ENCODE measurements around the gene PILRB. TPM values are rescaled to one million over a fixed set of nuclear protein-coding genes. Genes with fewer than 3 reads are reported as not detected.
A peak's percentile ranks its signal among the peaks of the same experiment; 100 is the strongest.

PILRB gene
- total RNA-seq, 6 experiments from 2014 or later: 12.0 to 36.2 (median 22.7) TPM

- no peak for ATAC-seq
- no peak for DNase-seq
- intact Hi-C loops (cut with DNase I): no loop called here
- no peaks in the 10 kb centered on the region for H3K4me1 ChIP-seq
- no peak for TF ChIP-seq POLR2A (IDR thresholded peaks at IDR 0.05)
- TF ChIP-seq, protein P1, sequence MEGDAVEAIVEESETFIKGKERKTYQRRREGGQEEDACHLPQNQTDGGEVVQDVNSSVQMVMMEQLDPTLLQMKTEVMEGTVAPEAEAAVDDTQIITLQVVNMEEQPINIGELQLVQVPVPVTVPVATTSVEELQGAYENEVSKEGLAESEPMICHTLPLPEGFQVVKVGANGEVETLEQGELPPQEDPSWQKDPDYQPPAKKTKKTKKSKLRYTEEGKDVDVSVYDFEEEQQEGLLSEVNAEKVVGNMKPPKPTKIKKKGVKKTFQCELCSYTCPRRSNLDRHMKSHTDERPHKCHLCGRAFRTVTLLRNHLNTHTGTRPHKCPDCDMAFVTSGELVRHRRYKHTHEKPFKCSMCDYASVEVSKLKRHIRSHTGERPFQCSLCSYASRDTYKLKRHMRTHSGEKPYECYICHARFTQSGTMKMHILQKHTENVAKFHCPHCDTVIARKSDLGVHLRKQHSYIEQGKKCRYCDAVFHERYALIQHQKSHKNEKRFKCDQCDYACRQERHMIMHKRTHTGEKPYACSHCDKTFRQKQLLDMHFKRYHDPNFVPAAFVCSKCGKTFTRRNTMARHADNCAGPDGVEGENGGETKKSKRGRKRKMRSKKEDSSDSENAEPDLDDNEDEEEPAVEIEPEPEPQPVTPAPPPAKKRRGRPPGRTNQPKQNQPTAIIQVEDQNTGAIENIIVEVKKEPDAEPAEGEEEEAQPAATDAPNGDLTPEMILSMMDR (IDR thresholded peaks at IDR 0.05): no peak
- no peaks in the 10 kb centered on the region for H3K27me3 ChIP-seq
- H3K36me3 ChIP-seq: no peaks in the 10 kb centered on the region
- H3K9me3 ChIP-seq: no peaks in the 10 kb centered on the region
- WGBS (ENCODE audit: insufficient coverage, low coverage, low lambda C conversion rate, missing lambda C conversion rate): 68% methylated on average over 4 of the region's 4 CpGs
- H3K4me3 ChIP-seq: no peak overlapping the region
- H3K27ac ChIP-seq: no peak overlapping the region
These were observed 35.5 kb downstream of the PILRB start for GRCh38 chr7:100393233-100393905.

GRCh38 chr7:100394077-100394476 lies 36.2 kb downstream of the PILRB start:
- DNase-seq (no peak), ATAC-seq (no peak)
- Histone ChIP-seq H3K36me3 (no peaks in the 10 kb centered on the region), H3K27ac (no peak overlapping the region), H3K4me1 (no peaks in the 10 kb centered on the region), H3K9me3 (no peaks in the 10 kb centered on the region), H3K27me3 (no peaks in the 10 kb centered on the region), H3K4me3 (no peak overlapping the region)
- 82% methylated on average over 2 of the region's 2 CpGs for WGBS (ENCODE audit: insufficient coverage, low coverage, low lambda C conversion rate, missing lambda C conversion rate)
- intact Hi-C loops (cut with DNase I): no loop called here
- TF ChIP-seq, protein P1 (IDR thresholded peaks at IDR 0.05): no peak
- no peak for TF ChIP-seq POLR2A (IDR thresholded peaks at IDR 0.05)

DNA sequence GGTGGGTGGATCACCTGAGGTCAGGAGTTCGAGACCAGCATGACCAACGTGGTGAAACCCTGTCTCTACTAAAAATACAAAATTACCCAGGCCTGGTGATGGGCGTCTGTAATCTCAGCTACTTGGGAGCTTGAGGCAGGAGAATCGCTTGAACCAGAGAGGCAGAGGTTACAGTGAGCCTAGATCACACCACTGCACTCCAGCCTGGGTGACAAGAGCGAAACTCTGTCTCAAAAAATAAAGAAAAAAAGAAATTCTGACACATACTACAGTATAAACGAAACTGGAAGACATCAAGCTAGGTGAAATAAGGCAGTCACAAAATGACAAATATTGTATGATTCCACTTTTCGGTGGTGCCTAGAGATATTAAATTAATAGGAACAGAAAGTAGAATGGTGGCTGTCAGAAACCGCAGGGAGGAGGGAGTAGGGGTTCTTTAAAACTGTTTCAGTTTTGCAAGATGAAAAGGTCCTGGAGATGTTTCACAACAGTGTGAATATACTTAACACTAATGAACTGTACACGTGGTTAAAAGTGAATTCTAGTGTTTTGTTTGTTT lies 38.6 kb downstream of the PILRB start:
- TF ChIP-seq, protein P1 (IDR thresholded peaks at IDR 0.05): no peak
- no peak for TF ChIP-seq POLR2A (IDR thresholded peaks at IDR 0.05)

DNA sequence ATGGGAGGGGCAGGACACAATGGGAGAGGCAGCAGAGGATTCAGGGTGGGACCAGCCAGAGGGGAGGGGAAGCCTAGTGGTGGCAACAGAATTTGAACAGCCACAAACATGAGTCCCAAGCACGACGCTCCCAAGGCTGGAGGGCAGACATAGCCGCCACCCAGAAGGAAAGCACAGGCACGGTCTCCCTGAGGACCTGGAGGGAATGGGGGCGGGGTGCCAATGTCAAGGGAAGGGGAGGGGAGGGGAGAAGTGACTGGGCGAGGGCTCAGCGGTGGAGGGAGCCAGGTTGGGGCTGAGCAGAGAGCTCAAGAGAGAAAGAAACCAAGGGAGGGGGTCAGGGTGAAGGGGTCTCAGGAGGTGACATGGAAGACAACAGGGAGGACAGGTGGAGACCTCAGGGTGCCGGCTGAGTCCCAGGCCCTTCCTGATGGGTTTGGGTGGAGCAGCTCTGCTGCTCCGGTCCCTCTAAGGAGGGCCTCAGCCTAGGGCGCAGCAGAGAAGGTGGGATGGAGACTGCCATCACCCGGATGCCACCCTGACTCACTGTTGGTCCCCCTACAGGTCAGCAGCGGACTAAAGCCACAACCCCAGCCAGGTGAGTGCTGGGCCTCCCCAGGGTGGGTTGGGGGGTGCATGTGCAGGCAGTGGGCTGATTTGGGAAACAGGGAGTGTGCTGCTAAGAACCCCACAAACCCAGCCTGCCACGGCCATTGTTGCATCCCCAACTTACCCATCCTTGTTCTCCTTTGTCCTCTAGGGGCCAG lies 39.6 kb downstream of the PILRB start:
- H3K9me3 ChIP-seq: no peaks in the 10 kb centered on the region
- no peak for DNase-seq
- TF ChIP-seq POLR2A (IDR thresholded peaks at IDR 0.05): no peak
- TF ChIP-seq, protein P1 (IDR thresholded peaks at IDR 0.05): no peak
- H3K36me3 ChIP-seq: no peaks in the 10 kb centered on the region
- no peaks in the 10 kb centered on the region for H3K4me1 ChIP-seq
- ATAC-seq: peak in 2 of 4 donors; percentile 17 to 42
- intact Hi-C loops (cut with DNase I): no loop called here
- H3K4me3 ChIP-seq: no peak overlapping the region
- WGBS (ENCODE audit: insufficient coverage, low coverage, low lambda C conversion rate, missing lambda C conversion rate): 55% methylated on average over 8 of the region's 13 CpGs
- H3K27ac ChIP-seq: no peak overlapping the region
- no peaks in the 10 kb centered on the region for H3K27me3 ChIP-seq

More for the DNA sequence above, 38.6 kb downstream of the PILRB start:
- intact Hi-C loops (cut with DNase I): no loop called here
- Histone ChIP-seq H3K4me3 (no peak overlapping the region), H3K4me1 (no peaks in the 10 kb centered on the region), H3K27ac (no peak overlapping the region), H3K9me3 (no peaks in the 10 kb centered on the region), H3K36me3 (no peaks in the 10 kb centered on the region), H3K27me3 (no peaks in the 10 kb centered on the region)
- ATAC-seq (peak; percentile 34 to 70 (median 50)), DNase-seq (no peak)
- WGBS (ENCODE audit: insufficient coverage, low coverage, low lambda C conversion rate, missing lambda C conversion rate): 53% methylated on average over 7 of the region's 9 CpGs

Measured in right lobe of liver (tissue), 6 donors.